SKM-1 (cell line): ENCODE data around the gene C1orf21.
A peak's percentile ranks its signal among the peaks of the same experiment; 100 is the strongest.

Source experiments
- DNase-seq: peaks from one replicate; lab custom pipeline; 2025; ENCODE audit not compliant: unreplicated experiment; lab: John Stamatoyannopoulos, UW

The C1orf21 gene

DNA sequence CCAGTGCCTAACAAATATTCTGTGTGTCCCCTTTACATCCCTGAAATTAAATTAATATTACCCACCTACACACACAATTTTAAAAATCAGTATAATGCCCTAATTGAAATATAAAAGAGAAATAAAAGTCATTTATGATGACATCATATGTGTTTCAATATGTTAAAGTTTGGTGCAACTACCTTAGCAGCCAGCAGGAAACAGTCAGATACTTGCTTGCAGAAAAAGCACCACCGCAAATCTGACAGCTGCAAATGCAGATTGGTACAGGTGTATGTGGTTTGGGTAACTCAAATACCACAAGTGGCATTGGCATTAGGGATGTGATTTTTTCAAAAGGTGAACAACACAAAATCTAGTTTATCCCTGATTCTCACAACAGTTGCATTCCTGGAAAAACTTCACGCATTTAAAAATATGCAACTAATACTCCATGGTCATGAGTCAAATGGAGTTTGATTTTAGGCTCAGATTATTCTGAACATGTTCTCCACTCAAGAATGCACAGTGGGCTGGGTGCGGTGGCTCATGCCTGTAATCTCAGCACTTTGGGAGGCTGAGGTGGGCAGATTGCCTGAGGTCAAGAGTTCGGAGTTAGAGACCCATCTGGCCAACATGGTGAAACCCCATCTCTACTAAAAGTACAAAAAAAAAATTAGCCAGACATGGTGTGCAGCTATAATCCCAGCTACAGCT lies 261.5 kb downstream of the C1orf21 start:
- DNase-seq = no peak

GRCh38 chr1:184648856-184649201 lies 262.0 kb downstream of the C1orf21 start:
- no peak for DNase-seq

GRCh38 chr1:184649451-184649888 lies 262.6 kb downstream of the C1orf21 start:
- no peak for DNase-seq

GRCh38 chr1:184650177-184650866 lies 263.5 kb downstream of the C1orf21 start:
- no peak for DNase-seq

DNA sequence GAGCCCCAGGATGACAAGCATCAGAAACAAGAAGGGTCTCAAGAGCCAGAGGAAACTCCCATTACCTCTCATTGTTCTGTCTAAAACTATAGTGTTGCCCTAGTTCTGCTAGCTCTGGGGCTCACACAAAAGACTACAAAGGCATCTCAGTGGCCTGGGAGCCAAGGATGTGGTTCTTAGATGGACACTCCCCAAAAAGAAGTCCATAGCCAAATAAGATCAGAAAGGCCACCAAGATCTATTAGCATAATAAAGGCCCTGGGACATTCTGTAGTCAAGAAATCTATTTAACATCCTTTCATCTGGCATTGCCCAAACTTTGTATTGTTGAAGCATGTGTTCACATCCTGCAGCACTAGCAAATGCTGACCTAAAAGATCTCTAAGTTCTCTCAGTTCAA lies 268.4 kb downstream of the C1orf21 start:
- no peak for DNase-seq

GRCh38 chr1:184656221-184656620 lies 269.4 kb downstream of the C1orf21 start:
- no peak for DNase-seq

DNA sequence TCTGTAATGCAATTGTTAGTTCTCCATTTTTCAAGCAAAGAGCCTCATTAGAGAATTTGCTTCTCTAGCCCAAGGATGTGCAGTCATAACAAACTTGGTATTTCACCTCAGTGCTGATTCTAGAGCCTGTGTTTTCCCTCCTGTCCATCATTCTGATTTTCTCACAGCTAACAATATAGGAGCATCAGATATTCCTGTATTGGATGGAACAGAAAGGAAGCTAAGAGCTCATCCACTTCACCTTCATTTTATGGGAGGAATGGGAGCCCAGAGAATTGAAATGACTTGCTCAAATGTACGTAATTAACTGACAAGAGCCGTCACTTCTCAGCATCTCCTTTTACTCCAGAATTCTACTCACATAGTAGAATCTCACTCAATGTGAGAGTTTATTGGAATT lies 271.2 kb downstream of the C1orf21 start:
- DNase-seq = no peak

DNA sequence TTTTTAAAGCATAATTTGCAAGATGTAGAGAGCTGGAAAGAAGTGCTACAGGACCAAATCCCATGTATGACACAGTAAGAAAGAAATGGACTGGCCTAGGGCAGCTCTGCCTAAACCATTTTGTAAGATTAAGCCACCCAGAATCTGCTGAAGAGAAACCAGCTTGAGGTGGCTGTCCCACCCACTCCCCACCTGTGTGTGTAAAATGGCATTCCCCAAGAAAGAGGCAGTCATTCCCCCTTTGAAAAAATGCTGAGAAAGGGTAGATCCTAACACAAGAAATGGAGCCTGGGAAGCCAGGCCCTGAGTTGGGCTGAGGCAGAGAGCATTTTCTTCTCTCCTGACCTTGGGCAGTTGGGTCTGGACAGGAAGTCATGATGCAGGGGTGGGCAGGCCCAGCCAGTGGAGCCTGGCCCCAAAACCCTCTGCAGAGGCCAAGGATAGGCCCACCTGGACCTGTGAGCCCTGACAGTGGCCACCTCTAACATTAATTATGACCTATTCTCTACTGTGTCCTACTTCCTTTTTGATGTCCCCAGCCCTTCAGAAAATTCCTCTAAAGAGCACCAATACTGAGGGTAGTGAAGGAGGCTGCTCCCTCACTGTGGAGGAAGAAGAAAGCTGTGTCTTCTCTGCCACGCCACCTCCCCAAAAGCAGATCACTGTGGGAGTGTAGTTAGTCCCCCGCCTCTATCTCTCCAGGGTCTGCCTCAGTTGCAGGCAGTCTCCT lies 273.8 kb downstream of the C1orf21 start:
- no peak for DNase-seq

DNA sequence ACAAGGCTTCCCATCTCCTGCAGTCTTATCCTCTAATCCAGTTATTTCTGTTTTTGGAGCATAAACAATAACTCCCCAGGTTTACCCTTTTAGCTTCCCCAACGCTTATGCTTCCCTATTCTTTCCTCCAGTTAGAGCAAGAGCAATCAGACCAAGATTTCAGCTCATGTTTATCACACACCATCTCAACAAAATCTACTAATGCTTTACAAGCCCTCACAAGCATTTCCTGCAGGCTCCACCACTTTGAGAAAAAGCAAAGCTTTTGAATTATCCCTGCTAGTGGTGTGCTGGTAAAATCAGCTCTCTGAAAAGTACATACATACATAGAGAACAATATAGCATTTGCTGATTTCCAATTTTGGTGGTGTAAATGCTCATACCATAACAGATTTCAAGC lies 275.0 kb downstream of the C1orf21 start:
- no peak for DNase-seq

- DNase-seq = peak; percentile 61
Observed at GRCh38 chr1:184664042-184664660, 277.3 kb downstream of the C1orf21 start.

DNA sequence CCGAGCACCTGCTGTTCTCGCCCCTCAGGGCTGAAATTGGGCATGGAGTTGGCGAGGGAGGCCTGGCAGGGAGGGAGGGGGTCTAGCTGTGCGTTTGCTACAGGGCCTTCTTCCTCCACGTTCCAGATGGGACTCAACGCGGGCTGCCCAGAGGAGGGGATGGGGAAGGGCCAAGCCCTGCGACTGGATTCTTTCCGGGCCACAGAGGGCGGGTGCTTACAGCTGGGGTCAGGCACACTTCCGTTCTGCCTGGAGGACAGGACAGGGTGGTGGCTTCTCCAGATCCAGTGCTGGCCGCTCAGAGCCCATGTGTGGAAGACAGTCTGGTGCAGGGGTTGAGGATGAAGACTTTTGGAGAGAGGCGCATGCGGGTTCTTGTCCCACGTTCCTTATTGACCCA lies 277.8 kb downstream of the C1orf21 start:
- no peak for DNase-seq

GRCh38 chr1:184665360-184665759 lies 278.5 kb downstream of the C1orf21 start:
- no peak for DNase-seq

DNA sequence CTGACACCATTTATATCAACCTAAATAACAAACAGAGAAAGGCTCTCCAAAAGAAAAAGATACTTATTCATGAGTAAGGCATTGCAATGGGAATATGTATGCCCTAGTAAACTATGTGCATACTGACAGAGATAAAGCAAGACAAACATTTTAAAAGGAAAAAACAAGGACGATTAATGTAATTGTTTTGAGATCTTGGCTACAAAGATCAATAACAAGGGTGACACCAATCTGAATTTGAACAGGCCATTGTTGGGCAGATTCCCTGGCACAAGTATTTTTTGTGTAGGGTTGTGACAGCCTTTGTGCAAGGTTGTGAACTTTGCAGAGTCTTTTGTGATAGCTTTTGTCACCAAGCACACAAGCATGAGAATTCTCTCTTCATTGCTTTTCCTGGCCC lies 282.6 kb downstream of the C1orf21 start:
- no peak for DNase-seq

- no peak for DNase-seq
Observed at GRCh38 chr1:184672013-184672726, 285.3 kb downstream of the C1orf21 start.

DNA sequence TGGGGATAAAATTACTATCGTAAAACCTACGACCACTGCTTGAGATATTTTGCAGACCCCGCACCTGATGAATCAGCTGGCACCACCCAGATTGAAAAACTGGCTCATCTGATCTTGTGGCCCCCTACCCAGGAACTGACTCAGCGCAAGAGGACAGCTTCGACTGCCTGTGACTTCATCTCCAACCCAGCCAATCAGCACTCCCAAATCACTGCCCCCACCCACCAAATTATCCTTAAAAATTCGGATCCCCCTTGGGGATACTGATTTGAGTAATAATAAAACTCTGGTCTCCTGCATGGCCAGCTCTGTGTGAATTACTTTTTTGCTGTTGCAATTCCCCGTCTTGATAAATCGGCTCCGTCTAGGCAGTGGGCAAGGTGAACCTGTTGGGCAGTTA lies 286.5 kb downstream of the C1orf21 start:
- DNase-seq = no peak

- DNase-seq = no peak
Observed at GRCh38 chr1:184677344-184677743, 290.5 kb downstream of the C1orf21 start.
